OCI-LY3 (cell line): ENCODE data around the gene PRR11.

Experiments used
- EZH2phosphoT487 ChIP-seq: fragments of 200-600 bp; shearing (Covaris generic); IDR thresholded peaks from 2 replicates; pipeline ENCODE4 v1.6.1; 2018; ENCODE audit warnings: antibody characterized with exemption, mixed run types, low read depth
- TF ChIP-seq, protein P1 (sequence below): fragments of 200-600, 300-600 bp; sonication (generic); IDR thresholded peaks from 2 replicates; pipeline ENCODE4 v1.5.1; 2014; ENCODE audit warnings: antibody characterized with exemption, low read length, low read depth

- TF ChIP-seq, protein P1, sequence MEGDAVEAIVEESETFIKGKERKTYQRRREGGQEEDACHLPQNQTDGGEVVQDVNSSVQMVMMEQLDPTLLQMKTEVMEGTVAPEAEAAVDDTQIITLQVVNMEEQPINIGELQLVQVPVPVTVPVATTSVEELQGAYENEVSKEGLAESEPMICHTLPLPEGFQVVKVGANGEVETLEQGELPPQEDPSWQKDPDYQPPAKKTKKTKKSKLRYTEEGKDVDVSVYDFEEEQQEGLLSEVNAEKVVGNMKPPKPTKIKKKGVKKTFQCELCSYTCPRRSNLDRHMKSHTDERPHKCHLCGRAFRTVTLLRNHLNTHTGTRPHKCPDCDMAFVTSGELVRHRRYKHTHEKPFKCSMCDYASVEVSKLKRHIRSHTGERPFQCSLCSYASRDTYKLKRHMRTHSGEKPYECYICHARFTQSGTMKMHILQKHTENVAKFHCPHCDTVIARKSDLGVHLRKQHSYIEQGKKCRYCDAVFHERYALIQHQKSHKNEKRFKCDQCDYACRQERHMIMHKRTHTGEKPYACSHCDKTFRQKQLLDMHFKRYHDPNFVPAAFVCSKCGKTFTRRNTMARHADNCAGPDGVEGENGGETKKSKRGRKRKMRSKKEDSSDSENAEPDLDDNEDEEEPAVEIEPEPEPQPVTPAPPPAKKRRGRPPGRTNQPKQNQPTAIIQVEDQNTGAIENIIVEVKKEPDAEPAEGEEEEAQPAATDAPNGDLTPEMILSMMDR: no peak
- no peak for TF ChIP-seq EZH2phosphoT487
Observed at GRCh38 chr17:59124665-59125064, 30.9 kb upstream of the PRR11 start.
